Measurements from ENCODE around the gene SORL1.
"Not testable (repeated sequence)": the region's sequence is repeated elsewhere in the genome, so short reads cannot be mapped to it uniquely, and the experiment has no call there.

- TF ChIP-seq CTCF (conservative IDR thresholded peaks at IDR 0.05; ENCODE audit: low read length); EZH2phosphoT487 (IDR thresholded peaks at IDR 0.05; ENCODE audit: borderline replicate concordance): not testable (repeated sequence)
Observed at GRCh38 chr11:121411330-121411729, 40.8 kb upstream of the SORL1 start.

Data from Loucy (cell line).